GM10248 (cell line): ENCODE results near the gene DHRS7.

Experiments used
- CTCF ChIA-PET: fragments of 300-600 bp; sonication (Branson Sonifier 250); formaldehyde crosslinking; extraction: SDS; loops from one replicate; lab custom pipeline; 2021; ENCODE audit warnings: antibody characterized with exemption; lab: Yijun Ruan, JAX
- POLR2A ChIA-PET: fragments of 350-650 bp; sonication (Branson Sonifier 250); formaldehyde crosslinking; extraction: SDS; loops from one replicate; lab custom pipeline; 2020; ENCODE audit warnings: antibody characterized with exemption; lab: Yijun Ruan, JAX
- DNase-seq: peaks from one replicate; pipeline ENCODE4 v3.0.0; 2012; ENCODE audit errors: extremely low spot score
- TF ChIP-seq, protein P1 (sequence below): IDR thresholded peaks from 2 replicates; pipeline ENCODE4 v1.5.1; 2012; ENCODE audit warnings: mild to moderate bottlenecking, low read depth; ENCODE audit errors: extremely low read depth, missing control alignments, control extremely low read depth

DHRS7 gene

GRCh38 chr14:60169722-60170121 is 4.5 kb upstream of the DHRS7 start:
- TF ChIP-seq, protein P1, sequence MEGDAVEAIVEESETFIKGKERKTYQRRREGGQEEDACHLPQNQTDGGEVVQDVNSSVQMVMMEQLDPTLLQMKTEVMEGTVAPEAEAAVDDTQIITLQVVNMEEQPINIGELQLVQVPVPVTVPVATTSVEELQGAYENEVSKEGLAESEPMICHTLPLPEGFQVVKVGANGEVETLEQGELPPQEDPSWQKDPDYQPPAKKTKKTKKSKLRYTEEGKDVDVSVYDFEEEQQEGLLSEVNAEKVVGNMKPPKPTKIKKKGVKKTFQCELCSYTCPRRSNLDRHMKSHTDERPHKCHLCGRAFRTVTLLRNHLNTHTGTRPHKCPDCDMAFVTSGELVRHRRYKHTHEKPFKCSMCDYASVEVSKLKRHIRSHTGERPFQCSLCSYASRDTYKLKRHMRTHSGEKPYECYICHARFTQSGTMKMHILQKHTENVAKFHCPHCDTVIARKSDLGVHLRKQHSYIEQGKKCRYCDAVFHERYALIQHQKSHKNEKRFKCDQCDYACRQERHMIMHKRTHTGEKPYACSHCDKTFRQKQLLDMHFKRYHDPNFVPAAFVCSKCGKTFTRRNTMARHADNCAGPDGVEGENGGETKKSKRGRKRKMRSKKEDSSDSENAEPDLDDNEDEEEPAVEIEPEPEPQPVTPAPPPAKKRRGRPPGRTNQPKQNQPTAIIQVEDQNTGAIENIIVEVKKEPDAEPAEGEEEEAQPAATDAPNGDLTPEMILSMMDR: no peak
- ChIA-PET POLR2A (no interaction called here), CTCF (interaction anchor here (0.9 to 1.7 kb wide), 3 partner anchors 10 to 205 kb away, joined by 3 to 7 read pairs (median 6); no protein-coding TSS in a partner anchor)
- no peak for DNase-seq

DNA sequence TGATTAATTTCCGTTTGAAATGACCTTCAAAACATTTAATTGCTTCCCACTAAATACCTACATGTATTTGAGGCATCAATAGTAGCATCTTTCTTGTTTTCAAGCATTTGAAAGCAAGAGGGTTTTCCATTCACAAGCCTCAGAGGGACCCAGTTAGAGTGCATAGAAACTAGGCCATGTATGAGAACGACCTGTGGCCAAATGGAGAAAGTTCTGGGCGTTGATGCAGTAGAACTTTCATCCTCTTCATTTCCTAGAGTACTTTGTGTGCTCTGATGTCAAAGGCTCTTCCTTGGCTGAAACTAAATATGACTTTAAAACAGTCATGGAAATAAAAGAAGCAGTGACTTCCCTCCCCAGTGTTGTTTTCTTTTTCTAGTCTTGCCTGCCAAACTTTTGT is 944 bp upstream of the DHRS7 start:
- TF ChIP-seq, protein P1: no peak
- no peak for DNase-seq
- CTCF ChIA-PET: interaction anchor here (0.8 to 3.2 kb wide), 20 partner anchors 8 to 397 kb away, joined by 3 to 30 read pairs (median 5); no protein-coding TSS in a partner anchor
- POLR2A ChIA-PET: no interaction called here

- CTCF ChIA-PET: interaction anchor here (0.8 to 3.2 kb wide), 21 partner anchors 9 to 397 kb away, joined by 3 to 30 read pairs (median 5); no protein-coding TSS in a partner anchor
- DNase-seq: no peak
- POLR2A ChIA-PET: no interaction called here
- TF ChIP-seq, protein P1: no peak
These were observed 314 bp upstream of the DHRS7 start for GRCh38 chr14:60165547-60165876.

DNA sequence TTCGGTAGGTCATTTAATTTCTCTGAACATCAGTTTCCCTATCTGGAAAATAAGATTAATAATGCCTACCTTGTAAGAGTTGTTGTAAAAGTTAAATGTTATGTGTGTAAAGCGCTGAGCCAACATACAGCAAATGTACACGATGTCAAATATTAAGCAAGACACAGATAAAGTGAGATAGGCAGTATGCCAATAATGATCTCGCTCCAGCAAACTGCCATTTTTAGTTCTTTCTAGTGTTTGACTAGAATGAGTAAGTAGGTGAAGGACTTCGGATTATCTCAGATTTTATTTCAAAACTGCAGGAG is 840 bp downstream of the DHRS7 start:
- TF ChIP-seq, protein P1: no peak
- ChIA-PET POLR2A (no interaction called here), CTCF (interaction anchor here (0.9 to 3.2 kb wide), 9 partner anchors 11 to 200 kb away, joined by 4 to 30 read pairs (median 7); no protein-coding TSS in a partner anchor)
- DNase-seq: no peak

- ChIA-PET CTCF (interaction anchor here (2.1 to 3.2 kb wide), 3 partner anchors 19 to 98 kb away, joined by 4 to 30 read pairs (median 12); no protein-coding TSS in a partner anchor), POLR2A (no interaction called here)
- TF ChIP-seq, protein P1: no peak
- DNase-seq: no peak
These were observed 1.5 kb downstream of the DHRS7 start for GRCh38 chr14:60163693-60164092.

DNA sequence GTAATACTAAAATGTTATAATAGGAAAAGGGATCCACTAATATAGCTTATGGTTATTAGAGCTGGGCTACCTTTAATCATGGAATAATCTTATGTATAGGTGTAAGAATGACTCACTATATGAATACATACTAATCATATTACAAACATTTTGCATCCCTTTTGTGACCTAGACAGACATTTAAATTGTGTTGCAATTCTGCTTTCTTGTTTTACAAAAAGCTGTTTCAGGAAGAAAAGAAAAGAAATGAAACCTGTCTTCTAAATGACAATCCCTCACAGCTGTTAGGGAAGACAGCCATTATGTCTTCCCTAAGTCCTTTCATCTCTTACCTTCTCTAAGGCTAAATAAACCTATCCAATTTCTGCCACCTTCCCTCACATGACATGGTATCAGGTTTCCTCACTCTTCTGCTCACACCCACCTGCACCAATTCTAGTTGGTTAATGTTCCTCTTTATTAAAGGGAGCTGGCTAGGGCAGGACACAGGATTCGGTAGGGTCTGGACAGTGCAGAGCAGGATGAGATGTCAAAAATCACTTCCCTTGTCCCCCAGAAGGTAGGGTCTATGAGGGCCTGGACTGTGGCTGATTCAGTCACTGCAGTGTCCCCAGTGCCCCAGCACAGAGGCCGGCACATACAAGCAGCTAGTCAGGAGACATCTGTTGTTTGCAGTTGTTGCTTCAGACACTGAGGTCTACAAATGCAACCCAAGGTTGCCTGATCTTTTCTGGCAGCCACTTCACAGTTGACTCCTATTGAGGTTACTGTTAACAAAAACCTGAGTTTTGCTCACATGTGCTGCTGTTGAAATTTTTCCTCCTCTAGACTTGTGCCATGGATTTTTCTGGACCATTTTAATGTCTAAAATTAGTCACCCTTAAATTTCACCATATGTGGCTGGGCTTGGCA is 3.7 kb downstream of the DHRS7 start:
- no peak for DNase-seq
- ChIA-PET CTCF (interaction anchor here (1.7 to 3.0 kb wide), 3 partner anchors 9 to 170 kb away, joined by 7 to 13 read pairs (median 7); no protein-coding TSS in a partner anchor), POLR2A (interaction anchor here (1.2 kb wide), 1 partner anchor 87 kb away, joined by 3 read pairs; the partner anchor contains the start of gene PPM1A)
- TF ChIP-seq, protein P1: no peak
